K562 (cell line): ENCODE data around the gene GRM2. TPM values are rescaled to one million over a fixed set of nuclear protein-coding genes. Genes with fewer than 3 reads are reported as not detected.

Experiments used
- ATAC-seq: fragments of 200-7000 bp; cut with Tn5 transposase; 3 replicates; pipeline ENCODE4 v1.9.1; 2020; ENCODE audit warnings: moderate library complexity
- BruUV-seq: library from RNA; stranded (reverse); fragments of 400-500 nt; replicated peaks from 2 replicates; lab custom pipeline; 2021; lab: Mats Ljungman, UMichigan
- CTCF ChIA-PET: fragments of 300-600 bp; formaldehyde crosslinking; extraction: SDS; loops from one replicate; lab custom pipeline; 2021; ENCODE audit warnings: low intra/inter-chr PET ratio; lab: Yijun Ruan, JAX
- POLR2A ChIA-PET: fragments of 300-600, 350-650 bp; sonication (Branson Sonifier 250); formaldehyde crosslinking; extraction: SDS; loops from one replicate; lab custom pipeline; 2021; ENCODE audit warnings: antibody characterized with exemption, inconsistent platforms; lab: Yijun Ruan, JAX
- DNase-seq, 4 experiments: peaks; one replicate each; pipeline versions ENCODE4 v3.0.0 to v3.0.0-alpha.2; 2011 to 2018; ENCODE audit warnings: low spot score in 3 of 4, mixed read lengths in 3 of 4; ENCODE audit errors: extremely low read depth in 1 of 4
- FAIRE-seq: peaks from 2 replicates; lab custom pipeline; 2011; peaks lifted over from hg19 to GRCh38; lab: Jason Lieb, UNC
- H2AFZ ChIP-seq: 2 replicates; pipeline ENCODE4 v1.6.0; 2011; ENCODE audit warnings: low read depth, low read length, control low read depth, inconsistent platforms
- H3K27ac ChIP-seq: fragments of 200-600 bp; 3 replicates; pipeline ENCODE4 v1.8.0; 2011; ENCODE audit warnings: low read depth, mild to moderate bottlenecking, control low read depth, inconsistent platforms, low read length, moderate library complexity, mixed read lengths; ENCODE audit errors: extremely low read depth
- H3K27me3 ChIP-seq, 2 experiments: fragments of 300-600 bp in 1 of 2; 2 replicates in 1 of 2; 3 replicates in 1 of 2; pipeline versions ENCODE4 v1.6.0 to v1.8.0; 2011; ENCODE audit warnings: inconsistent platforms in 2 of 2, low read length in 2 of 2, mild to moderate bottlenecking in 1 of 2, mixed read lengths in 1 of 2, moderate library complexity in 1 of 2; ENCODE audit not compliant: control insufficient read depth in 2 of 2, insufficient read depth in 2 of 2
- H3K36me3 ChIP-seq: fragments of 300-600 bp; 3 replicates; pipeline ENCODE4 v1.8.0; 2011; ENCODE audit warnings: mild to moderate bottlenecking, low read length, inconsistent platforms; ENCODE audit not compliant: control insufficient read depth, insufficient read depth
- H3K4me1 ChIP-seq, 2 experiments: fragments of 200-600 bp in 1 of 2; replicated peaks in 1 of 2; 2 replicates in 1 of 2; 3 replicates in 1 of 2; pipeline versions ENCODE4 v1.5.1 to v1.8.0; 2011; ENCODE audit warnings: inconsistent platforms in 2 of 2, low read length in 2 of 2, mild to moderate bottlenecking in 1 of 2, mixed read lengths in 1 of 2, moderate library complexity in 1 of 2; ENCODE audit not compliant: control insufficient read depth in 2 of 2, insufficient read depth in 2 of 2
- H3K4me2 ChIP-seq: 2 replicates; pipeline ENCODE4 v1.6.1; 2011; ENCODE audit warnings: low read length, control low read depth, inconsistent platforms, mixed read lengths; ENCODE audit not compliant: insufficient read depth
- H3K4me3 ChIP-seq: fragments of 200-600 bp; sonication (generic), shearing (Covaris generic); 2 replicates; pipeline ENCODE4 v1.5.1; 2016; ENCODE audit warnings: control low read depth, inconsistent platforms
- H3K79me2 ChIP-seq: fragments of 200-600 bp; 3 replicates; pipeline ENCODE4 v1.8.0; 2011; ENCODE audit warnings: low read length, inconsistent platforms; ENCODE audit not compliant: control insufficient read depth, insufficient read depth
- H3K9ac ChIP-seq, 2 experiments: 2 replicates each; pipeline versions ENCODE4 v1.6.0 to v1.6.1; 2011; ENCODE audit warnings: low read depth in 2 of 2, low read length in 2 of 2, control low read depth in 1 of 2, inconsistent platforms in 1 of 2, mild to moderate bottlenecking in 1 of 2, mixed read lengths in 1 of 2; ENCODE audit not compliant: insufficient read depth in 1 of 2
- H3K9me1 ChIP-seq: one replicate; pipeline ENCODE4 v1.6.0; 2011; ENCODE audit warnings: inconsistent platforms, mild to moderate bottlenecking, low read length, moderate library complexity; ENCODE audit not compliant: control insufficient read depth, insufficient read depth
- H3K9me3 ChIP-seq: replicated peaks from 2 replicates; pipeline ENCODE4 v1.5.1; 2011; ENCODE audit warnings: low read depth, low read length, inconsistent platforms; ENCODE audit not compliant: control insufficient read depth, insufficient read depth
- H4K20me1 ChIP-seq: replicated peaks from 2 replicates; pipeline ENCODE4 v1.6.1; 2011; ENCODE audit warnings: low read length, inconsistent platforms, mixed read lengths; ENCODE audit not compliant: control insufficient read depth, insufficient read depth
- ARID4B ChIP-seq: sonication (generic); formaldehyde crosslinking; IDR thresholded peaks from 2 replicates; pipeline ENCODE4 v1.8.0; 2022; ENCODE audit warnings: mild to moderate bottlenecking, missing genetic modification reagents
- ARNT ChIP-seq, 2 experiments: fragments of 450-650 bp; IDR thresholded peaks; 2 replicates each; pipeline ENCODE4 v1.6.1; 2016; ENCODE audit warnings: mild to moderate bottlenecking in 1 of 2
- CBFA2T3 ChIP-seq: fragments of 450-650 bp; IDR thresholded peaks from 2 replicates; pipeline ENCODE4 v1.6.1; 2017
- FOXM1 ChIP-seq, 2 experiments: fragments of 450-650 bp in 1 of 2; sonication (generic) in 1 of 2; formaldehyde crosslinking in 1 of 2; IDR thresholded peaks; 2 replicates each; pipeline versions ENCODE4 v1.6.1 to v1.9.0; 2017 to 2022; ENCODE audit warnings: low read depth in 2 of 2, mild to moderate bottlenecking in 2 of 2, missing genetic modification reagents in 1 of 2, moderate library complexity in 1 of 2
- PRPF4 ChIP-seq: fragments of 200-400 bp; formaldehyde crosslinking; IDR thresholded peaks from one replicate; pipeline ENCODE4 v1.6.1; 2017; ENCODE audit warnings: low read length, low read depth, mild to moderate bottlenecking; ENCODE audit not compliant: insufficient read depth, poor library complexity, severe bottlenecking
- PURB ChIP-seq: sonication (generic); formaldehyde crosslinking; IDR thresholded peaks from 2 replicates; pipeline ENCODE4 v1.9.0; 2021; ENCODE audit warnings: low read depth, mild to moderate bottlenecking, missing genetic modification reagents
- RNF2 ChIP-seq: sonication (generic); IDR thresholded peaks from 2 replicates; pipeline ENCODE4 v1.6.1; 2016
- SAP30 ChIP-seq: fragments of 200-600 bp; sonication (generic); IDR thresholded peaks from 2 replicates; pipeline ENCODE4 v1.6.1; 2012; ENCODE audit warnings: borderline replicate concordance, low read depth, mild to moderate bottlenecking, moderate library complexity, low read length, control low read depth, inconsistent platforms; ENCODE audit not compliant: insufficient read depth, poor library complexity, severe bottlenecking
- SOX6 ChIP-seq: fragments of 450-650 bp; IDR thresholded peaks from 2 replicates; pipeline ENCODE4 v1.6.1; 2014; ENCODE audit warnings: mild to moderate bottlenecking
- VEZF1 ChIP-seq: fragments of 200-800 bp; sonication (Bioruptor generic); IDR thresholded peaks from 2 replicates; pipeline ENCODE4 v1.6.1; 2017; ENCODE audit warnings: missing genetic modification characterization, missing compliant biosample characterization
- XRCC3 ChIP-seq: fragments of 450-650 bp; IDR thresholded peaks from 2 replicates; pipeline ENCODE4 v1.6.1; 2017; ENCODE audit warnings: mild to moderate bottlenecking, moderate library complexity
- ZNF217 ChIP-seq: sonication (generic); formaldehyde crosslinking; IDR thresholded peaks from 2 replicates; pipeline ENCODE4 v1.8.0; 2022; ENCODE audit warnings: mild to moderate bottlenecking, missing genetic modification reagents
- WGBS: fragments of 100-300 bp; shearing (Covaris generic); methylation state at CpG from one replicate; pipeline ENCODE4 v1.1.6; 2016; ENCODE audit warnings: low coverage, mixed read lengths; ENCODE audit not compliant: insufficient coverage; ENCODE audit errors: missing lambda C conversion rate; 5-methylcytosine and 5-hydroxymethylcytosine counted together
- in situ Hi-C: fragments of 300-500 bp; cut with MboI; formaldehyde crosslinking; loops from 4 replicates; pipeline ENCODE4 v1.15.0; 2018; ENCODE audit warnings: inconsistent platforms, mixed read lengths
- intact Hi-C: fragments of 100-400 bp; cut with micrococcal nuclease; formaldehyde crosslinking; loops from 2 replicates; pipeline ENCODE4 v1.14.2; 2022
- polyA plus RNA-seq, 8 experiments: library from polyadenylated mRNA; depleted of rRNA in 4 of 8; stranded (reverse) in 5 of 8; unstranded in 3 of 8; fragments of >200 nt; fragmentation: Nextera tagmentation in 2 of 8; fragmentation: Illumina TruSeq in 1 of 8; extraction: Ambion mirVana in 2 of 8; extraction: Trizol in 1 of 8; gene quantifications; 2 replicates each; pipeline versions ENCODE4 v1.2.1 to v1.2.3, GENCODE V29; 2011 to 2014; ENCODE audit warnings: inconsistent platforms in 1 of 8, missing spikeins in 1 of 8
- total RNA-seq, 7 experiments: library from RNA; depleted of rRNA in 6 of 7; stranded (reverse); fragments of >200 nt in 6 of 7; fragmentation: Illumina TruSeq in 2 of 7; extraction: Trizol in 2 of 7; gene quantifications; 2 replicates each; pipeline versions ENCODE4 v1.2.1 to v1.2.3, GENCODE V29; 2011 to 2021; ENCODE audit warnings: low replicate concordance in 1 of 7

The GRM2 gene
- total and polyA plus RNA-seq, 9 of the 15 experiments (the other 6 are each of a cell fraction or from before 2014, with no cell fraction given) = not detected

- H3K36me3 ChIP-seq = 0 out of 3 replicates have a peak, but pooled peaks cover 7% of the 10 kb centered on the region
- POLR2A ChIA-PET = interaction anchor here (0.6 to 2.8 kb wide), 4 partner anchors 10 to 1178 kb away, joined by 3 to 19 read pairs (median 3); no protein-coding TSS in a partner anchor
- no peaks in the 10 kb centered on the region for H3K9me3 ChIP-seq
- peak overlapping the region; percentile 77 for H2AFZ ChIP-seq
- peaks cover 21 to 26% of the 10 kb centered on the region in 2 experiments; a peak in 4 of 5 replicates for H3K4me1 ChIP-seq
- in situ Hi-C loops (no loop called here), intact Hi-C loops (no loop called here)
- ATAC-seq = peak; percentile 84
- no peaks in the 10 kb centered on the region for H3K27me3 ChIP-seq
- peak; percentile 44 to 79 (median 68) for DNase-seq
- peak overlapping the region; percentile 83 for H3K4me2 ChIP-seq
- WGBS = 10% methylated on average over 27 of the region's 40 CpGs
- BruUV-seq = no TSS peak
- H3K9ac ChIP-seq = peak overlapping the region; percentile 87 to 98
- peak; percentile 51 for FAIRE-seq
- H3K9me1 ChIP-seq = no peaks in the 10 kb centered on the region
- CTCF ChIA-PET = interaction anchor here (0.5 kb wide), 1 partner anchor 172 kb away, joined by 5 read pairs; no protein-coding TSS in a partner anchor
- H3K4me3 ChIP-seq = peak overlapping the region; percentile 83
- peak overlapping the region; percentile 88 for H3K27ac ChIP-seq
- H3K79me2 ChIP-seq = peaks cover 10% of the 10 kb centered on the region; the same call in 2 of the 3 replicates
- no peaks in the 10 kb centered on the region for H4K20me1 ChIP-seq
- TF ChIP-seq XRCC3 (no peak), CBFA2T3 (no peak), SOX6 (no peak), PRPF4 (no peak), ZNF217 (CRISPR knock-in tag) (no peak), ARNT (IDR thresholded peaks at IDR 0.05) (no peak), VEZF1 (CRISPR knock-in tag) (peak; percentile 32; the same call in 1 of the 2 replicates), SAP30 (peak; percentile 24), ARID4B (CRISPR knock-in tag) (peak; percentile 5; the same call in 1 of the 2 replicates), PURB (CRISPR knock-in tag) (no peak), FOXM1 (IDR thresholded peaks at IDR 0.05; ENCODE audit: low read depth) (no peak), FOXM1 (CRISPR knock-in tag; IDR thresholded peaks at IDR 0.05; ENCODE audit: low read depth) (no peak), RNF2 (no peak)
These were observed 35.0 kb upstream of the GRM2 start for GRCh38 chr3:51671734-51672475.
